Naive thymus-derived CD4-positive, alpha-beta T cell (primary cell): ENCODE measurements around the gene SCN9A. TPM values are rescaled to one million over a fixed set of nuclear protein-coding genes. Genes with fewer than 3 reads are reported as not detected.

Source experiments
- ATAC-seq: fragments of 150-1000 bp; cut with Tn5 transposase; 2 replicates; pipeline ENCODE4 v1.10.0; 2021; ENCODE audit warnings: mild to moderate bottlenecking, moderate library complexity
- CTCF ChIA-PET: fragments of 350-600 bp; sonication (Branson Sonifier 250); formaldehyde crosslinking; loops from one replicate; lab custom pipeline; 2021; ENCODE audit warnings: antibody characterized with exemption; lab: Charles Lee
- POLR2A ChIA-PET: fragments of 350-600 bp; sonication (Branson Sonifier 250); formaldehyde crosslinking; loops from one replicate; lab custom pipeline; 2021; ENCODE audit warnings: antibody characterized with exemption, inconsistent platforms; lab: Charles Lee
- DNase-seq, 9 donors: peaks; one replicate each; pipeline versions ENCODE4 v3.0.0 to v3.0.0-alpha.2; 2020 to 2022; ENCODE audit warnings: mixed read lengths in 1 of 9
- H3K27ac ChIP-seq: one replicate; pipeline ENCODE4 v1.7.0; 2013; ENCODE audit warnings: mild to moderate bottlenecking, low read depth, low read length, moderate library complexity
- H3K27me3 ChIP-seq, 2 donors: one replicate each; pipeline ENCODE4 v1.7.0; 2013; ENCODE audit warnings: low read length in 2 of 2, mild to moderate bottlenecking in 2 of 2, moderate library complexity in 2 of 2; ENCODE audit not compliant: control insufficient read depth in 2 of 2, insufficient read depth in 2 of 2
- H3K36me3 ChIP-seq, 3 experiments: 1 replicate in 2 of 3; 2 replicates in 1 of 3; pipeline ENCODE4 v1.7.0; 2013; ENCODE audit warnings: low read length in 3 of 3, mild to moderate bottlenecking in 3 of 3, moderate library complexity in 1 of 3; ENCODE audit not compliant: insufficient read depth in 3 of 3, control insufficient read depth in 2 of 3
- H3K4me1 ChIP-seq, 2 donors: one replicate each; pipeline ENCODE4 v1.7.0; 2013; ENCODE audit warnings: low read length in 2 of 2, mild to moderate bottlenecking in 2 of 2, moderate library complexity in 1 of 2; ENCODE audit not compliant: control insufficient read depth in 2 of 2, insufficient read depth in 2 of 2
- H3K4me3 ChIP-seq: 2 replicates; pipeline ENCODE4 v1.7.0; 2013; ENCODE audit warnings: mild to moderate bottlenecking, low read length
- H3K9me3 ChIP-seq, 3 experiments: 1 replicate in 2 of 3; 2 replicates in 1 of 3; pipeline ENCODE4 v1.7.0; 2013; ENCODE audit warnings: low read length in 3 of 3; ENCODE audit not compliant: control insufficient read depth in 2 of 3
- H3K27ac Mint-ChIP-seq, 9 donors: one replicate each; pipeline ENCODE4 v1.8.0; 2020 to 2022; ENCODE audit warnings: mixed read lengths in 9 of 9, mild to moderate bottlenecking in 8 of 9, moderate library complexity in 5 of 9, inconsistent platforms in 2 of 9
- H3K27me3 Mint-ChIP-seq, 5 donors: one replicate each; pipeline ENCODE4 v1.8.0; 2021 to 2022; ENCODE audit warnings: mixed read lengths in 5 of 5, mild to moderate bottlenecking in 1 of 5
- H3K36me3 Mint-ChIP-seq, 5 donors: one replicate each; pipeline ENCODE4 v1.8.0; 2020 to 2022; ENCODE audit warnings: mixed read lengths in 5 of 5, mild to moderate bottlenecking in 3 of 5, inconsistent platforms in 1 of 5
- H3K4me1 Mint-ChIP-seq, 7 donors: one replicate each; pipeline ENCODE4 v1.8.0; 2020 to 2022; ENCODE audit warnings: mixed read lengths in 7 of 7, mild to moderate bottlenecking in 3 of 7, inconsistent platforms in 1 of 7
- H3K4me3 Mint-ChIP-seq, 10 donors: one replicate each; pipeline ENCODE4 v1.8.0; 2020 to 2022; ENCODE audit warnings: mild to moderate bottlenecking in 10 of 10, mixed read lengths in 10 of 10, moderate library complexity in 6 of 10, inconsistent platforms in 2 of 10
- H3K9me3 Mint-ChIP-seq, 11 donors: one replicate each; pipeline ENCODE4 v1.8.0; 2020 to 2022; ENCODE audit warnings: mixed read lengths in 11 of 11, mild to moderate bottlenecking in 4 of 11, inconsistent platforms in 1 of 11, moderate library complexity in 1 of 11
- intact Hi-C, 2 donors: fragments of 100-400 bp; cut with micrococcal nuclease; formaldehyde crosslinking; loops; one replicate each; pipeline ENCODE4 v1.15.1; 2023
- polyA plus RNA-seq, 2 donors: library from polyadenylated mRNA; unstranded; fragments of 300-500 nt; fragmentation: Illumina TruSeq; gene quantifications; one replicate each; pipeline ENCODE4 v1.2.3, GENCODE V29; 2021
- total RNA-seq, 6 experiments: library from RNA in 5 of 6; stranded (reverse) in 5 of 6; gene quantifications; 1 replicate in 5 of 6; 2 replicates in 1 of 6; pipeline ENCODE4 v1.2.3 and lab custom pipeline; 2021 to 2026

The SCN9A gene
- total and polyA plus RNA-seq, 7 experiments from 2014 or later = 0.12 to 1.8 (median 0.40) TPM; not detected in 1

GRCh38 chr2:166376873-166377272 is 1.1 kb upstream of the SCN9A start:
- ATAC-seq (no peak), DNase-seq (no peak)
- intact Hi-C loops = no loop called here
- no peaks in the 10 kb centered on the region for H3K9me3 ChIP-seq
- no peaks in the 10 kb centered on the region for H3K36me3 ChIP-seq
- no peak overlapping the region for H3K4me3 Mint-ChIP-seq
- H3K4me3 ChIP-seq = no peak overlapping the region
- peaks cover 0 to 4% (median 0%) of the 10 kb centered on the region in 11 donors for H3K9me3 Mint-ChIP-seq
- H3K27ac Mint-ChIP-seq = peak overlapping the region in 1 of 9 donors; percentile 8
- POLR2A ChIA-PET = no interaction called here
- no peaks in the 10 kb centered on the region for H3K36me3 Mint-ChIP-seq
- H3K27me3 ChIP-seq = no peaks in the 10 kb centered on the region
- CTCF ChIA-PET = no interaction called here
- peaks cover 27 to 50% (median 47%) of the 10 kb centered on the region in 5 donors for H3K27me3 Mint-ChIP-seq
- H3K4me1 Mint-ChIP-seq = peaks cover 0 to 20% (median 18%) of the 10 kb centered on the region in 7 donors
- H3K4me1 ChIP-seq = no peaks in the 10 kb centered on the region
- H3K27ac ChIP-seq = no peak overlapping the region

GRCh38 chr2:166376488-166376828 is 714 bp upstream of the SCN9A start:
- no peaks in the 10 kb centered on the region for H3K27me3 ChIP-seq
- intact Hi-C loops = no loop called here
- ChIA-PET CTCF (no interaction called here), POLR2A (no interaction called here)
- DNase-seq (no peak), ATAC-seq (no peak)
- Mint-ChIP-seq H3K4me1 (peaks cover 0 to 20% (median 18%) of the 10 kb centered on the region in 7 donors), H3K9me3 (peaks cover 0 to 4% (median 0%) of the 10 kb centered on the region in 11 donors), H3K36me3 (no peaks in the 10 kb centered on the region), H3K27ac (peak overlapping the region in 1 of 9 donors; percentile 8), H3K27me3 (peaks cover 27 to 50% (median 47%) of the 10 kb centered on the region in 5 donors), H3K4me3 (peak overlapping the region in 7 of 10 donors; percentile 30 to 91 (median 69))
- no peaks in the 10 kb centered on the region for H3K36me3 ChIP-seq
- H3K9me3 ChIP-seq = no peaks in the 10 kb centered on the region
- no peaks in the 10 kb centered on the region for H3K4me1 ChIP-seq
- no peak overlapping the region for H3K27ac ChIP-seq
- no peak overlapping the region for H3K4me3 ChIP-seq

GRCh38 chr2:166375195-166375735 is 479 bp downstream of the SCN9A start:
- Mint-ChIP-seq H3K4me1 (peaks cover 0 to 20% (median 18%) of the 10 kb centered on the region in 7 donors), H3K9me3 (peaks cover 0 to 4% (median 0%) of the 10 kb centered on the region in 11 donors), H3K27me3 (peaks cover 27 to 50% (median 47%) of the 10 kb centered on the region in 5 donors), H3K4me3 (peak overlapping the region in 9 of 10 donors; percentile 30 to 91 (median 74)), H3K27ac (no peak overlapping the region), H3K36me3 (no peaks in the 10 kb centered on the region)
- DNase-seq = no peak
- ChIA-PET POLR2A (no interaction called here), CTCF (no interaction called here)
- Histone ChIP-seq H3K27ac (no peak overlapping the region), H3K9me3 (no peaks in the 10 kb centered on the region), H3K4me3 (no peak overlapping the region), H3K36me3 (no peaks in the 10 kb centered on the region), H3K27me3 (no peaks in the 10 kb centered on the region), H3K4me1 (no peaks in the 10 kb centered on the region)
- ATAC-seq = peak; percentile 16
- intact Hi-C loops = no loop called here

- DNase-seq (no peak), ATAC-seq (no peak)
- Histone ChIP-seq H3K36me3 (no peaks in the 10 kb centered on the region), H3K27ac (no peak overlapping the region), H3K4me1 (no peaks in the 10 kb centered on the region), H3K27me3 (no peaks in the 10 kb centered on the region), H3K4me3 (no peak overlapping the region), H3K9me3 (no peaks in the 10 kb centered on the region)
- Mint-ChIP-seq H3K4me1 (peaks cover 0 to 20% (median 18%) of the 10 kb centered on the region in 7 donors), H3K9me3 (peaks cover 0 to 4% (median 0%) of the 10 kb centered on the region in 11 donors), H3K36me3 (no peaks in the 10 kb centered on the region), H3K27me3 (peaks cover 27 to 50% (median 47%) of the 10 kb centered on the region in 5 donors), H3K4me3 (no peak overlapping the region), H3K27ac (no peak overlapping the region)
- intact Hi-C loops = no loop called here
- CTCF ChIA-PET = no interaction called here
- POLR2A ChIA-PET = no interaction called here
Observed at GRCh38 chr2:166373951-166374350, 1.8 kb downstream of the SCN9A start.

GRCh38 chr2:166373539-166373938 is 2.2 kb downstream of the SCN9A start:
- Histone ChIP-seq H3K36me3 (no peaks in the 10 kb centered on the region), H3K27me3 (no peaks in the 10 kb centered on the region), H3K4me3 (no peak overlapping the region), H3K9me3 (no peaks in the 10 kb centered on the region), H3K27ac (no peak overlapping the region), H3K4me1 (no peaks in the 10 kb centered on the region)
- POLR2A ChIA-PET = no interaction called here
- no peak for DNase-seq
- Mint-ChIP-seq H3K36me3 (no peaks in the 10 kb centered on the region), H3K4me3 (no peak overlapping the region), H3K27me3 (peaks cover 27 to 48% (median 47%) of the 10 kb centered on the region in 5 donors), H3K27ac (no peak overlapping the region), H3K4me1 (peaks cover 0 to 20% (median 18%) of the 10 kb centered on the region in 7 donors), H3K9me3 (peaks cover 0 to 4% (median 0%) of the 10 kb centered on the region in 11 donors)
- no peak for ATAC-seq
- CTCF ChIA-PET = no interaction called here
- intact Hi-C loops = no loop called here

GRCh38 chr2:166373105-166373504 is 2.6 kb downstream of the SCN9A start:
- ATAC-seq (no peak), DNase-seq (no peak)
- peaks cover 0 to 20% (median 18%) of the 10 kb centered on the region in 7 donors for H3K4me1 Mint-ChIP-seq
- Histone ChIP-seq H3K27me3 (no peaks in the 10 kb centered on the region), H3K27ac (no peak overlapping the region), H3K4me1 (no peaks in the 10 kb centered on the region), H3K4me3 (no peak overlapping the region), H3K36me3 (no peaks in the 10 kb centered on the region), H3K9me3 (no peaks in the 10 kb centered on the region)
- intact Hi-C loops = no loop called here
- H3K9me3 Mint-ChIP-seq = peaks cover 0 to under 1% (median 0%) of the 10 kb centered on the region in 11 donors
- H3K4me3 Mint-ChIP-seq = no peak overlapping the region
- H3K27me3 Mint-ChIP-seq = peaks cover 27 to 44% (median 44%) of the 10 kb centered on the region in 5 donors
- H3K36me3 Mint-ChIP-seq = no peaks in the 10 kb centered on the region
- ChIA-PET POLR2A (no interaction called here), CTCF (no interaction called here)
- no peak overlapping the region for H3K27ac Mint-ChIP-seq

- no peaks in the 10 kb centered on the region for H3K9me3 ChIP-seq
- no peak for DNase-seq
- intact Hi-C loops = no loop called here
- no peaks in the 10 kb centered on the region for H3K27me3 ChIP-seq
- ChIA-PET POLR2A (no interaction called here), CTCF (no interaction called here)
- H3K9me3 Mint-ChIP-seq = no peaks in the 10 kb centered on the region
- no peak overlapping the region for H3K27ac Mint-ChIP-seq
- no peaks in the 10 kb centered on the region for H3K36me3 ChIP-seq
- H3K4me1 ChIP-seq = no peaks in the 10 kb centered on the region
- H3K4me1 Mint-ChIP-seq = peaks cover 0 to 20% (median 18%) of the 10 kb centered on the region in 7 donors
- H3K36me3 Mint-ChIP-seq = no peaks in the 10 kb centered on the region
- H3K4me3 Mint-ChIP-seq = no peak overlapping the region
- peaks cover 22 to 36% (median 35%) of the 10 kb centered on the region in 5 donors for H3K27me3 Mint-ChIP-seq
- no peak overlapping the region for H3K27ac ChIP-seq
- no peak overlapping the region for H3K4me3 ChIP-seq
- ATAC-seq = no peak
Observed at GRCh38 chr2:166372046-166372445, 3.7 kb downstream of the SCN9A start.
